HG03196 (cell line): ENCODE data around the gene CPB1.

Experiments used
- ATAC-seq: cut with Tn5 transposase; IDR thresholded peaks from one replicate; pipeline ENCODE4 v1.9.1; 2021; ENCODE audit not compliant: unreplicated experiment

Gene CPB1

DNA sequence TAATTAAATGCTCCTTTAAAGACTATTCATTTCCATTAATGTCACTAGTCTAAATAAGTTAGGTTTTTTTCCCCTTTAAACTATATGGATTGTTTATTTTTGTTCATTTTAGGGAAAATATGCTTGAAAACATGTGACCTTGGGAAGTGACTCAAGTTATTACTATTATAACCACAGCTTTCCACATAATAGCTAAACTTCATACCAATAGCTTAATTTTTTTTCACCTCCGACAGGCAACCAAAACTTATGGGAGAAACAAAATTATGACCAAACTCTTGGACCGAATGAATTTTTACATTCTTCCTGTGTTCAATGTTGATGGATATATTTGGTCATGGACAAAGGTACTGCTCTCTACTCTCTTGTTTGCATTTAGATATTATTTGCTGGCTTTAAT lies 53.7 kb downstream of the CPB1 start:
- no peak for ATAC-seq

DNA sequence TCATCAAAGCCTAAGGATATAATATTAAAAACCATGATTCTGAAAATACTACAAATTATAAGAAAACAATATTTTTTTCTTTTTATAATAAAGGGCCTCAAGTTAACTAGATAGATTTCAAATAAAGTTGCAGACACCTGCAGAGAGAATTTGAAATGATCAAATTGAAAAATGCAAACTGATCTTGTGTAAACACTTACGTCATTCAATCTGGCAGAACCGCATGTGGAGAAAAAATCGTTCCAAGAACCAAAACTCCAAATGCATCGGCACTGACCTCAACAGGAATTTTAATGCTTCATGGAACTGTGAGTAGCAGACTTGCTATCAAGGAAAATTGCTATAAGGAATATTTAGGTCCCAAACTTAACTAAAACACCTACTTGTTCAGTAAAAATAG lies 54.7 kb downstream of the CPB1 start:
- ATAC-seq = no peak

DNA sequence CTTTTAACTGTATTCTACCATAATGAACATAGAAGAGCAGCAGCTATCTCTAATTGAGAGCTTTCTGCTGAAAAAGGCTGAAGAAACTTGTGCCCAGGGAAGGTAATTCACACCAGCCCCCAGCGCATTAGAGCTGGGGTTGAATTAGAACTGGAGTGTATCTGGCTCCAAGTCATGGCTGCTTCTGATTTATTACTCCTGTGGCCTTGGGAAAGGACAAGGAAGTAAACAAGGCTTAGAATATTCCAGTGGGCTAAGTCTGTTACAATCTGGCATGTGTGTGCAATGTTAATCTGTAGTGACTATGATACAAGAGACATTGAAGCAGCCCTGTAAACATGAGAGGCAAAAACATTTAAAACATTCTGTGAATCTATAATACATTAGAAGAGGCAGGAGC lies 55.6 kb downstream of the CPB1 start:
- ATAC-seq = no peak

- ATAC-seq = no peak
Observed at GRCh38 chr3:148884261-148884660, 56.6 kb downstream of the CPB1 start.

- ATAC-seq = no peak
Observed at GRCh38 chr3:148889828-148890227, 62.2 kb downstream of the CPB1 start.

DNA sequence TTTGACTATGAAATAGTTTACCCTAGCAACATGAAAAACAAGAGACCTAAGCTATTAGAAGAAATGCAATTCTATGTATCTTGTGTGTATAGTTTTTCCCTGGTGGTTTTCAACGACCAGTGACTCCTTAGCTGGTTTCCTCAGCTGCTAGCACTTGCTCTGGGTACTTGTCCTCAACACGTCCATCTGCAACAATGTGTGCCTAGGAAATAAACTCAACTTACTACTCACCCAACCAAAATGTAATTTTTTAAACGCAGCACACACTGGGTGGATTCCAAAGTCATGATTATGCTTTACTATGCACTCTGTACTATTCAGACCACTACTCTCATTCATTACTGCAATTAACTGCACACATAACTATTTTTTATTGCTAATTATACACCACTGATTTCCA lies 68.5 kb downstream of the CPB1 start:
- ATAC-seq = no peak

DNA sequence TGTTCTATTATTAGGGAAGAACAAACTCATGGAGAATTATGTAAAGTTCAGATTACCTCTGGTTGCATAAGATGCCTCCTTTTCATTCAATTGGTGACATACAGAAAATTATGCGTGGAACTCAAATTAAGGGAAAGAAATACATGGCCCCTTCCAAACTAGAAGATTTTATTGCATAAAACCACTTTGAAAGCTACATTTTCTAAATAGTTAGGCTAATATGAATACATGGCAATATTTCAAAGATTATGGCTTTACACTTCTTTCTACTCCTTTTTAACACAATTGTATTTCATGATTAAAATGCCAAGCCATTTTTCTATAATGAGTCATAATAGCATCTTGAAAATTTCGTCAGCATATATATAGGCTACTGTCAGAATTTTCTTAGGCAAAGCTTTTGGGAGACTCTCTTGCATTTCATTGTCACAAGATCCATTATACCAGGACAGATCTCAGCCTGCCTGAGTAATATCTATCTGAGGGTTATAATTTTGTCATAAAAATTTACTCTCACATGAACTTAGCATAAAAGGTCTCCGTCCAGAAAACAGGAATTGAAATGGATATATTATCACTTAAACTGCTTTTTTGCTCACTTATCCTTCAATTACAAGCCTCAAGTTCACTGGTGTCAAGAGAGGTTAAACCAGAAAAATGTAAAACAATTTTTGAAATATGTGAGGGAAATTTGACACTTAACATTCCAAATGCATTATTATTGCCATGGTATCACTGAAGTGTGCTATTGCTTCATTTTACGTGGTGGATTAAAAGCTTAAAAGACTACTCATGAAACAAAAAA lies 74.6 kb downstream of the CPB1 start:
- no peak for ATAC-seq

GRCh38 chr3:148903022-148903442 lies 75.4 kb downstream of the CPB1 start:
- ATAC-seq = no peak

DNA sequence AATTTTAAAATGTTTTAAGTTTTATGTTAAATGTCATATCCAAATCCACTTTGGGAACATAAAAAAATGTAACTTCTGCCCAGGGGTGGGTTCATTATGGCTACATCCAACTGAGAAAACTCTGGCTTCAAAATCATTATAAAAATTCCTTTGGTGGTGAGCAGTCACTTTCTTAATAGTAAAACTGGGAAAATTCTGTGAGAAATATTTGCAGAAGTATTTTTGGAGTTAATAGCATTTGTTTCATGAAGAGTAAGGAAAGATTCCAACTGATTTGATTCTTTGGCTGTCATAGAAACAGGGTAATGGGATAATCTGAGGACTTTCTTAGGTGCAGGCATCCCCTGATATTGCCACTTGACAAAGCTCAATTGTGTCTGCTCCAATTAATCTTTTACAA lies 76.3 kb downstream of the CPB1 start:
- no peak for ATAC-seq

DNA sequence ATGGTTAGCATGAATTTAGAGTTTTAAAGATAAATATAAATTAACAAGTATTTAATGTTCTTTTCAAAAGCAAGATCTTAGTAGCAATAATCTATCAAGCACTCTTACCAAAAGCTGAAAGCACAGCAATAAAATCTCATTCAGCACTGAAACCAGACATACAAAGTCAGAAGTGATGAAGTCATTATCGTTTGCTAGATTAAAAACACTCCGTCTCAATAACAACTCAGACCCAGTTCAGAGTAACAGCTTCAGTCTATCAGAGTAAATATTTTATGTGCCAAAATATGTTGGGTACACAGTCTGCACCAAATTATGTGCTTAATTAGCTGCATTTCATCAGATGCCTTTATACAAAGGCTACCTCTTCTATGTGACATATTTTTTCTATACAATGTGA lies 79.1 kb downstream of the CPB1 start:
- ATAC-seq = no peak
